H1 (cell line): ENCODE data around the gene CAB39L. TPM values are rescaled to one million over a fixed set of nuclear protein-coding genes. Genes with fewer than 3 reads are reported as not detected.

Experiments used
- CHD7 ChIP-seq: fragments of 300-600 bp; sonication (generic); IDR thresholded peaks from 2 replicates; pipeline ENCODE4 v1.7.1; 2012; ENCODE audit warnings: low read length, moderate library complexity, mild to moderate bottlenecking, inconsistent platforms; ENCODE audit not compliant: insufficient replicate concordance
- MAFK ChIP-seq: IDR thresholded peaks from 2 replicates; pipeline ENCODE4 v1.6.1; 2012; ENCODE audit warnings: low read depth, mild to moderate bottlenecking, improper control_type of control experiment, low read length
- SP2 ChIP-seq: IDR thresholded peaks from 2 replicates; pipeline ENCODE4 v1.6.1; 2012; ENCODE audit warnings: mild to moderate bottlenecking, low read length, inconsistent platforms
- TCF12 ChIP-seq: IDR thresholded peaks from 2 replicates; pipeline ENCODE4 v1.6.1; 2011; ENCODE audit warnings: low read depth, mild to moderate bottlenecking, low read length
- ZNF274 ChIP-seq: IDR thresholded peaks from 2 replicates; pipeline ENCODE4 v1.7.0; 2012; ENCODE audit warnings: low read length, borderline replicate concordance; ENCODE audit errors: extremely low read depth
- polyA plus RNA-seq, 7 experiments: library from polyadenylated mRNA; depleted of rRNA in 3 of 7; stranded (reverse) in 5 of 7; unstranded in 2 of 7; fragments of >200 nt in 5 of 7; fragments of 200-250 nt in 2 of 7; gene quantifications; 1 replicate in 5 of 7; 2 replicates in 1 of 7; 4 replicates in 1 of 7; pipeline versions ENCODE4 v1.2.1 to v1.2.3, GENCODE V29; 2011 to 2013; ENCODE audit warnings: missing spikeins in 2 of 7, mixed read lengths in 2 of 7
- total RNA-seq: library from RNA; stranded (reverse); fragmentation: NEBNext Ultra II Directional; extraction: Animal tissue kit (Norgen Biotek cat#: 25700); gene quantifications from 2 replicates; pipeline ENCODE4 v1.2.1, GENCODE V29; 2021

CAB39L gene
- total and polyA plus RNA-seq, 2 of the 8 experiments (the other 6 are each of a cell fraction or from before 2014, with no cell fraction given), result 2.5 to 4.8 TPM

GRCh38 chr13:49265822-49266221, 178.0 kb downstream of the CAB39L start (continued):
- TF ChIP-seq CHD7 (no peak), TCF12 (no peak), SP2 (no peak), ZNF274 (no peak), MAFK (no peak)
- TF ChIP-seq, all 59 proteins: peak for 0
